ENCODE measurements around the gene WNK1. TPM values are rescaled to one million over a fixed set of nuclear protein-coding genes. Genes with fewer than 3 reads are reported as not detected.

The WNK1 gene
- total and polyA plus RNA-seq, 2 donors from 2014 or later: 40.2 to 173 TPM

GRCh38 chr12:884746-885414 lies 132.5 kb downstream of the WNK1 start:
- Histone ChIP-seq H3K4me3 (ENCODE audit: low read length in 3 of 3) (no peak overlapping the region), H3K27me3 (ENCODE audit: control insufficient read depth, insufficient read depth, low read length) (no peaks in the 10 kb centered on the region), H3K9ac (ENCODE audit: low read length in 3 of 3) (no peak overlapping the region), H3K4me1 (ENCODE audit: control insufficient read depth in 2 of 3, insufficient read depth in 2 of 3, low read depth in 1 of 3, low read length in 3 of 3) (no peaks in the 10 kb centered on the region), H3K36me3 (ENCODE audit: control insufficient read depth in 2 of 3, insufficient read depth in 3 of 3, low read length in 3 of 3) (peaks cover 0 to 86% (median 51%) of the 10 kb centered on the region in 3 donors), H3K9me3 (ENCODE audit: control insufficient read depth in 2 of 3, insufficient read depth in 1 of 3, low read length in 3 of 3) (no peaks in the 10 kb centered on the region), H3K27ac (ENCODE audit: low read depth in 2 of 2, low read length in 2 of 2) (no peak overlapping the region)
- DNase-seq (no peak), FAIRE-seq (no peak)
- intact Hi-C loops (cut with DNase I): no loop called here
- no peak for TF ChIP-seq CTCF (IDR thresholded peaks at IDR 0.05; ENCODE audit: borderline replicate concordance, extremely low read depth, insufficient read depth)

- H3K9ac ChIP-seq (ENCODE audit: low read length in 3 of 3): no peak overlapping the region
- no peak for TF ChIP-seq CTCF (IDR thresholded peaks at IDR 0.05; ENCODE audit: borderline replicate concordance, extremely low read depth, insufficient read depth)
- no peaks in the 10 kb centered on the region for H3K27me3 ChIP-seq (ENCODE audit: control insufficient read depth, insufficient read depth, low read length)
- peaks cover 0 to 84% (median 54%) of the 10 kb centered on the region in 3 donors for H3K36me3 ChIP-seq (ENCODE audit: control insufficient read depth in 2 of 3, insufficient read depth in 3 of 3, low read length in 3 of 3)
- H3K4me3 ChIP-seq (ENCODE audit: low read length in 3 of 3): no peak overlapping the region
- DNase-seq (no peak), FAIRE-seq (no peak)
- intact Hi-C loops (cut with DNase I): no loop called here
- H3K9me3 ChIP-seq (ENCODE audit: control insufficient read depth in 2 of 3, insufficient read depth in 1 of 3, low read length in 3 of 3): no peaks in the 10 kb centered on the region
- no peak overlapping the region for H3K27ac ChIP-seq (ENCODE audit: low read depth in 2 of 2, low read length in 2 of 2)
- no peaks in the 10 kb centered on the region for H3K4me1 ChIP-seq (ENCODE audit: control insufficient read depth in 2 of 3, insufficient read depth in 2 of 3, low read depth in 1 of 3, low read length in 3 of 3)
Measured at GRCh38 chr12:885701-886100, 133.3 kb downstream of the WNK1 start.

GRCh38 chr12:886206-886605 lies 133.8 kb downstream of the WNK1 start:
- intact Hi-C loops (cut with DNase I): no loop called here
- TF ChIP-seq CTCF (IDR thresholded peaks at IDR 0.05; ENCODE audit: borderline replicate concordance, extremely low read depth, insufficient read depth): no peak
- Histone ChIP-seq H3K36me3 (ENCODE audit: control insufficient read depth in 2 of 3, insufficient read depth in 3 of 3, low read length in 3 of 3) (peaks cover 0 to 79% (median 49%) of the 10 kb centered on the region in 3 donors), H3K9me3 (ENCODE audit: control insufficient read depth in 2 of 3, insufficient read depth in 1 of 3, low read length in 3 of 3) (no peaks in the 10 kb centered on the region), H3K27ac (ENCODE audit: low read depth in 2 of 2, low read length in 2 of 2) (no peak overlapping the region), H3K9ac (ENCODE audit: low read length in 3 of 3) (no peak overlapping the region), H3K27me3 (ENCODE audit: control insufficient read depth, insufficient read depth, low read length) (no peaks in the 10 kb centered on the region), H3K4me3 (ENCODE audit: low read length in 3 of 3) (no peak overlapping the region), H3K4me1 (ENCODE audit: control insufficient read depth in 2 of 3, insufficient read depth in 2 of 3, low read depth in 1 of 3, low read length in 3 of 3) (no peaks in the 10 kb centered on the region)
- DNase-seq (no peak), FAIRE-seq (no peak)

GRCh38 chr12:894226-894625 lies 141.8 kb downstream of the WNK1 start:
- TF ChIP-seq CTCF (IDR thresholded peaks at IDR 0.05; ENCODE audit: borderline replicate concordance, extremely low read depth, insufficient read depth): no peak
- peaks cover 0 to 32% (median 24%) of the 10 kb centered on the region in 3 donors for H3K36me3 ChIP-seq (ENCODE audit: control insufficient read depth in 2 of 3, insufficient read depth in 3 of 3, low read length in 3 of 3)

More at GRCh38 chr12:894226-894625, 141.8 kb downstream of the WNK1 start:
- Histone ChIP-seq H3K27me3 (ENCODE audit: control insufficient read depth, insufficient read depth, low read length) (no peaks in the 10 kb centered on the region), H3K9me3 (ENCODE audit: control insufficient read depth in 2 of 3, insufficient read depth in 1 of 3, low read length in 3 of 3) (no peaks in the 10 kb centered on the region), H3K9ac (ENCODE audit: low read length in 3 of 3) (no peak overlapping the region), H3K27ac (ENCODE audit: low read depth in 2 of 2, low read length in 2 of 2) (no peak overlapping the region), H3K4me1 (ENCODE audit: control insufficient read depth in 2 of 3, insufficient read depth in 2 of 3, low read depth in 1 of 3, low read length in 3 of 3) (no peaks in the 10 kb centered on the region), H3K4me3 (ENCODE audit: low read length in 3 of 3) (no peak overlapping the region)
- intact Hi-C loops (cut with DNase I): no loop called here
- DNase-seq (no peak), FAIRE-seq (no peak)
